CD8-positive, alpha-beta T cell (primary cell): ENCODE data around the gene SCNN1G. TPM values are rescaled to one million over a fixed set of nuclear protein-coding genes. Genes with fewer than 3 reads are reported as not detected.

Experiments used
- total RNA-seq, 46 experiments: library from RNA in 2 of 46; stranded (reverse) in 2 of 46; gene quantifications; one replicate each; pipeline ENCODE4 v1.2.3 and lab custom pipeline; 2021 to 2026

The SCNN1G gene
- total RNA-seq, 2 experiments from 2014 or later, result not detected

Other genes starting within 250 kb of the SCNN1G start
- gene USP31, start 33.3 kb upstream of the SCNN1G start, total RNA-seq, result 1 to 10 TPM; 1.6 to 1.8 TPM
- gene SCNN1B, start 119.6 kb downstream of the SCNN1G start, total RNA-seq, result not detected